ENCODE data around the gene DERL3.

The DERL3 gene

GRCh38 chr22:23847310-23847920 is 8.6 kb upstream of the DERL3 start:
- DNase-seq, result no peak

GRCh38 chr22:23846081-23846469 is 7.3 kb upstream of the DERL3 start:
- no peak for DNase-seq

DNA sequence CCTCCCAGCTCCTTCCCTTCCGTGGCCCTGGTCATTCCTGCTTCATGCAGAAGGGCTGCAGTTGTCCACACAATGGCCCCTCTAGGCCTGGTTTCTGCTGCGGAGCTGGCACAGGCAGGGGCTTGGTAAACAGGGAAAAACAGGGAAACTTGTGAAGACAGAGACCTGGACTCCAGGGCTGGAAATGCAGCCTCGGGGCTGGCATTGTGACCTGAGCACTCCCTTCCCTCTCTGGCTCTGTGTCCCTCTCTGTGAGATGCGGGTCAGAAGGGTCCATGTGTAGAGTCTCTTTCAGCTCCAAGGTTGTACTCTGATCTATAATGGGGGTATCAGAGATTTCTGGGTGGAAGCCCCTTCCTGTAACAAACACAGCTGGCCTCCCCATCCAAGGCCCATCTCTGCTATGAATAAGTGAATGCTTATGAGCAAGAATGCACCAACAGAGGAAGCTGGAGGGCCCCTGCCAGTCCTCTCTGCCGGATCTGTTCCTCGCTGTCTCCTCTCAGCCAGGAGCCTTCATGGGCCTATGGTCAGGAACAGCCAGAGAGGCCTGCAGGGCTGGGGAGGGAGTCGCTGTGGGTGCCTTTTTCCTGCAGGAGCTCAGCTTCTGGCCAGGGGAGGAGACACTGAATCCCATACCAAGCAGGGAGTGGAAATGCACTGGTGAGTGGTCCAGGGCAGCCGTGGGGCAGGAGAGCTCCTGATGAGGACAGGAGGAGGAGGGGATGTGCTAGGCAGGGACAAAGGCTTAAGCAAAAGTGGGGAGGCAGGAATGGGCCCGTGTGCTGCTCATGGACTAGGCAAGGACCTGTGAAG is 6.7 kb upstream of the DERL3 start:
- no peak for DNase-seq

DNA sequence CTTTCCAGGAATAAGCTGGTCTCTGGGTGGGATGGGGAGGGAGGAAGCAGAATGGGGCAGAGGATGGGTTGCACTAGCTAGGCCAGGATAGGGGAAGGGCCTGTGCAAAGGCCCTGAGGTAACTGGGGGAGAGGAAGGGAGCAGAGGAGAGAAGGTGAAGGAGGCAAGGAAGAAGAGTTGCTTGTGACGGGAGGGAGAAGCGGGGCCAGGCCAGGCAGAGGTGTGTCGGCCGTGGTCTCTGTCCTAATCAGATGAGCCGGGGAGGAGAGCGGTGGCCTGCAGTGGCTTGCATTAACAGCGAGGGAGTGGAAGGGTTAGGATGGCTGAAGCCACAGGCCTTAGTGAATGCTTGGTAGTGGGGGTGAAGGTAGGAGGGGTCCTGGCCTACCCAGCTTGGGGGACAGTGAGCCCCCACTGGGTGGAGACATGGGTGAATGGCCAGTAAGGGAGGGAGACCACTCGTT is 6.0 kb upstream of the DERL3 start:
- DNase-seq, result no peak

DNA sequence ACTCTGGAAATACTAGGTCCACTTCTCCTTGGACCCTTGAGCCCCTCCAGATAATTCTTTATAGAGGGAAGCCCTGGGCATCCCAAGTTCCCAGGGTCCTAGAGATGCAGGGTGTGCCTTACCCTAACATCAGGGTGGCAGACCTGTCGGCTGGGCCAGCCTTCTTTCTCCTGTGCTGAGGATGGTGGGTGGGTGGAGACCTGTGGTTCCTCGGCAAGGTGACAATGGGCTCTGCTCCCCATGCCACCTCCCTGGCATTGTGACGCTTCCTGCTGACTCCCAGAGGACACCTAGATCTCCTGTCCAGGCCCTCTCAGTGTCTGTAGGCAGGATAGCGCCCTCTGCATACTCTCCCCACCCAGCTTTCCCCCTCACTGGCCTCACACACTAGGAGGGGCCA is 3.8 kb upstream of the DERL3 start:
- no peak for DNase-seq

DNA sequence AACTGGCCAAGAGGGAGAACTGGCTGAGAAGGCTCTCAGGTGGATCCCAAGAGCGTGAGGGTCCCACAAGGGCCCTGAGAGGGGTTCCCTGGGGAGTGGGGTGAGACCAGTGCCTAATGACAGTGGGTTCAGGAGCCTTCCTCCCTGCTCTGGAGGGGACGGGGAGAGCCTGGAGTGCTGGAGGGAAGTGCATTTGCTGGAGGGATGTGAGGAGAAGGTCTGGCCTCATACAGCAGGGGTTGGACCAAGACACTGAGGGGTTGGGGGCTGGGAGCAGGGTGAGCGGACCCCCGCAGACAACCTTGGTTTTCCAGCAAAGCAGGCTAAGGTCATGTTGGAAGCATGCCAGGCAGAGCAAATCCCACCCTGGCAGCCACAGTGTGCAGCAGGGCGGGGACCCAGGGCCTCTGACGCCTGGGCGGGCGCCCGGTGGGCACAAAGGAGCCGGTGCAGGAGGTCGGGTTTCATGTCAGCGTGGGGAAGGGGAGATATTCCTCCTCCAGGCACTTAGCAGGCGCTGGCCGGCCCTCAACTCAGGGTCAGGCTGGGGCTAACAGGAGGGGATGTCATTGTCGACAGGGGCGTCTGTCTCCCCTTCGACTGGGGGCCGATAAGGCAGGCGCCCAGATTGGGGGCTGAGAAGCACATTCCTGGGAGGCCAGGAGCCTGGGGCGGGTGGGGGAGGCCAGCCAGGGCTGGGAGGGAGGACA is 3.1 kb upstream of the DERL3 start:
- DNase-seq, result no peak

- DNase-seq, result no peak
Observed at GRCh38 chr22:23841292-23841691, 2.5 kb upstream of the DERL3 start.

- DNase-seq, result no peak
Observed at GRCh38 chr22:23840026-23840425, 1.2 kb upstream of the DERL3 start.

- no peak for DNase-seq
Observed at GRCh38 chr22:23837911-23838680, 710 bp downstream of the DERL3 start.

DNA sequence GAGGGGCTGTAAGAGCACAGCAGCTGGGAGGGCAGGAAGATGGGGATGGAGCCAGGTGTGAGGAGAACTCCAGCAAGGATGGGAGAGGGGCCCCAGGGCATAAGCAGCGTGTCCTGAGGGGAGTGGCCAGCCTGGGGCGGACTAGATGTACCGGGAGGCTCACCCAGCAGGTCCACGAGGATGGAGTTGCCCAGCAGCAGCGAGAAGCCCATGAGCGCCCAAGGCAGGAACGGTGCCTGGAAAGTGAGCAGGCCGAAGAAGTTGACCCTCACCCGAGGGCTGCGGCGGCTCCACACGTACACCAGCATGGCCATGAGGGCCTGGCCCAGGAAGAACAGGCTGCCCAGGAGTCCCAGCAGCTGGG is 1.3 kb downstream of the DERL3 start:
- no peak for DNase-seq

- DNase-seq, result no peak
Observed at GRCh38 chr22:23836692-23837495, 1.9 kb downstream of the DERL3 start.

- DNase-seq, result no peak
Observed at GRCh38 chr22:23836281-23836680, 2.5 kb downstream of the DERL3 start.

DNA sequence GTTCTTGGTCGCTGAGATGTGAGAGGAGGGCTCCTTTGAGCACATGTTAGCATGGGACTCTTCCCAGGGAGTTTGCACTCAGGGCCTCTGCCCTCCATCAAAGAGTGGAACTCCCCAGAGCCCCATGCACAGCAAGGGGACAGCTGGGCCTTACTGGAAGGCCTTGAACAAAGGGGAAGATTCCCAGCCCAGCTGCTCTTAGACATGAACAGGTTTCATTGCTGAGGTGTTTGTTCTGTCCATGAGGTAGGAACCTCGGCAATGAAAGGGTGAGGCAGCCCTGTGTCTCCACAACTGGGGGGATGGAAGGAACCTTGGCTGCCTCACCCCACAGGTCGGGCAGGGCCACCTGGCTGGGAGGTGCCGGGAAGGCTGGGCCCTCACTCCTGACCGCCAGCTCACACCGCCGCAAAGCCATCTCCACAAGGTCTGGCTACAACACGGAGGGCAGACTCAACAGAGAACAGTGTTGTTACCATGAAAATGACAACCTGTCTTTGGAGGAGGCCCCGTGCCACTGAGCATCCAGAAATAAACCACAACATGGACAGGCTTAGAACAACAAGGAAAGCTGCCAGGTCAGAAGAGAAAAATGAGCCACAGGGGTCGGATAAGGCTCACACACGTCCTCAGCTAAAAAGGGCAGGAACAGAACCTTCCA is 3.2 kb downstream of the DERL3 start:
- DNase-seq, result no peak

DNA sequence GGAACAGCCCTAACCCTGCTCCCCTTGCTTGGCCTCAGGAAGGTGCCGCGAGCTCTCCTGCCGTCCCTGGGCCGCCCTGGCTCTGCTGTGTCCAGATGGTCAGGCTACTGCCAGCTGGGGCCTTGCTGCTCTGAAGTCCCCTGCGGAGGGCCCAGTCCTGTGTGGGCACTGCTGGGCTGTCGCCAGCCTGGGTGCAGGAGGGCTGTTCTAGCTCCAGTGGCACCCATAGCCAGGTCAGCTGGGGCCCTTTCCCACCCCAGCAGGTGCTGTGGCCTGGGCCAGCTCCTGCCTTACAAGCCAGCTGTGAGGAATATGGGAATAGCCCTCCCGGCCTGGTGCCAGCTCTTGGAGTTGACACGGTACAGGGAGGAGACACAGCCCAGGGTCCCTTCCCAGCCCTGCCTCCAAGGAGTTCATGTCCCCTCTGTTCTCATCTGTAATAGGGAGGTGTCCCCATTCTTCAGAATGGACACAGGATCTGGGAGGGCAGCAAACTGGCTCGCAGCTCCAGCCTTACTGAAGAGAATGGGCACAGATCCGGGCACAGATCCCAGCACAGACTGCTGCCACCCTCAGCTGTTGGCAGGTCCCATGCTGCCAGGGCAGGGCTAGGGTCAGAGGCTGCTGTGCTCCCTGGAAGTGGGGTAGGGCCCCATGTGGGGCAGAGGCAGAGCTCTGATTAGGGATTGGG is 3.9 kb downstream of the DERL3 start:
- no peak for DNase-seq

GRCh38 chr22:23834406-23834792 is 4.4 kb downstream of the DERL3 start:
- DNase-seq, result no peak

GRCh38 chr22:23833911-23834317 is 4.9 kb downstream of the DERL3 start:
- no peak for DNase-seq

DNA sequence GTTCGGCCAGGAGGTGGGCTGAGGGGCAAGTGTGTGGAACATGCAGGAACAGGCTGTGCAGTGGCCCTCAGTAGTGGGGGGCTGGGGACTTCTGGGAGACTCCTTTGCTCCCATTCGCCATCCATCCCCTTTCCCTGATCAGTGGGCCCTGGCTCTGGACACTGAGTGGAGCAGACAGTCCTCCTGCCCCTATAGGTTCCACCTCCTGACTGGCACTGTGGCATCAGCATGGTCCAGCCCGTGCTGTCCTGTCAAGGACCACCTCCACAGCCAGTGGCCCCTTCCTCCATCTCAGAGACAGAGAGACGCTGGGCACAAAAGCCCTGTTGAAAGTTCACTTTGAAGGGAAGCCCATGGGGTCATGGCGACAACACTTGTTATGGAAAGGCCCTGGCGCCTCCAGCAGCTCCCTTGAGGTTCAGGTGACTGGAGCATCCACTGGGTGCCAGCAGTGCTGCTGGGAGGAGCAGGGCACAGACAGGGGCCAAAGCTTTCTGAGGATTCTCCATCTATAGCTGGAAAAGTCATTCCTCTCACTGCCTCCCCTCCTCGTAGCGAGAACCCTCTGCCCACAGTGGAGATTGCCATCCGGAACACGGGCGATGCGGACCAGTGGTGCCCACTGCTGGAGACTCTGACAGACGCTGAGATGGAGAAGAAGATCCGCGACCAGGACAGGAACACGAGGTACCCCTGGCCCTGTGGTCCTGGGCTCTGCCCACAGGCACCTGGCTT is 5.6 kb downstream of the DERL3 start:
- no peak for DNase-seq

DNA sequence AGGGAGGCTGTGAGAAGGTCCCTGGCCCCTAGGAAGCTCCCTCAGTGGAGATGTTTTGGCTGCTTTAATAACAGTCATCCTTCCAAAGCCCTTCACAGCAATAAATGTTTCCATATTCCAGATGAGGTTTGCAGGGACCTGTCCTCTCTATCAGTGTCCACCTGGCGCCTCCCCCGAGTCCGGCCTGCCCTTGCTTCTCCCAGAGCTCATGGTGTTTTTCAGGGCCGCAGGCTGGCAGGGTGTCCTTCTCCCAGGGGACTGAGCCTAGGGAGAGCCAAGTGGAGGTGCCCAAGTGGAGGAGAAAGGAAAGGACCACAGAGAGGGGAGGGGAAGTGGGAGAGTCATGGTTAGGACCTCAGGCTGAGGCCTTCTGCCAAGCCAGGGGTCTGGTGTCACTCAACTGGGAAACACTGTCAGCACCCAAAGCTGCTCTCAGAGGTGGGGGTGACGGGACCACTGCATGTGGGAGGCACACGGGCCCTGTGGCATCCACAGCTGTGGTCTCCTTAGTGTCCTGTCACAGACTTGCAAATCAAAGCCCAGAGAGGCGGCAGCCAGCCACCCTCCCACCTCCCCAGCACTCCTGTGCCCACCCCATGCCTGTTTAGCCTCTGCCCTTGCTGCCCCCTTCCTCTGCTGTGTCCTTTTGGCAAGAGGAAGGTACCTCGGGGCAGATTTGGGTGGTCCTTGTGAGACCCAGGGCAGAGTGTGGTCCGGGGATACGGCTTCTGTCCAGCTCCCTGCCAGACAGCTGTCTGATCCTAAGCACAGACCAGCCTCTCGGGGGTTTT is 6.4 kb downstream of the DERL3 start:
- DNase-seq, result no peak

DNA sequence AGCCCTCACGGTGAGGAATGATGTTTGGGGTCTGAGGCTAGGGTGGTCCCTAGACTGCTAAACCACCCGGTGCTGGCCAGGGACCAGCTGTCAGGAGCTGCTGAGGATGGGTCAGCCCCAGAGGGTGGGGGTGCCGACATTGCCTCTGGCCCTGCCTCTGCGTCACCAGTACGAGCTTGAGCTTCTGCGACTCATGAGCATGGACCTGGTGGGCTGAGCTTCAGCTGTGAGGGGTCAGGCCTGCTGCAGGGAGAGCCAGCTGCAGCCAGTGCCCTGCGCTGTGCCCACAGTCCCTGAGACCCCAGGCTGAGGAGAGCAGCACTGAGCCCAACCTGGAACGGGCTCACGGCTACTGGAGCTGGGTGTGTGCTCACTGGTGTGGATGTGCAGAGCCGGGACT is 7.0 kb downstream of the DERL3 start:
- DNase-seq, result no peak

DNA sequence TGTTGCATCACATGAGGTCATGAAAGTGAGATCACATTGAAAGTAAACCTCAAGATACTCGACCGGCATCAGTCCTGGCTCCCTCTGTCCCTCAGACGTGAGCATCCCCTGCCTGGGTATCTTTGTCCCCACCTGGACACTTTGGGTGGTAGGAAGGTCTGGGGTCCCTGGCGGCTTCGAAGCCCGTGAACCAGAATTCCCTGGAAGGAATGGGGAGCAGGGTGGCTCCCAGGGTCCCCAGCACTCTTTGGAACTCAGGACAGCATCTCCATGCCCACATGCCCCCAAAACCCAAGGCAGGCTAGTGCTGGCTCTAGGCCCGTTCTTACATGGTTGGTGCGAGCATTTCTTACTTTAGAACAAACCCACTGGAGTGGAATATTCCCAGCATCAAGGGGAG is 7.5 kb downstream of the DERL3 start:
- no peak for DNase-seq
